Measurements from ENCODE around the gene THOP1.
A peak's percentile ranks its signal among the peaks of the same experiment; 100 is the strongest.

THOP1 gene

GRCh38 chr19:2762783-2763496 is 22.4 kb upstream of the THOP1 start:
- DNase-seq (ENCODE audit: low read depth): no peak

GRCh38 chr19:2763687-2764086 is 21.6 kb upstream of the THOP1 start:
- DNase-seq (ENCODE audit: low read depth): no peak

DNA sequence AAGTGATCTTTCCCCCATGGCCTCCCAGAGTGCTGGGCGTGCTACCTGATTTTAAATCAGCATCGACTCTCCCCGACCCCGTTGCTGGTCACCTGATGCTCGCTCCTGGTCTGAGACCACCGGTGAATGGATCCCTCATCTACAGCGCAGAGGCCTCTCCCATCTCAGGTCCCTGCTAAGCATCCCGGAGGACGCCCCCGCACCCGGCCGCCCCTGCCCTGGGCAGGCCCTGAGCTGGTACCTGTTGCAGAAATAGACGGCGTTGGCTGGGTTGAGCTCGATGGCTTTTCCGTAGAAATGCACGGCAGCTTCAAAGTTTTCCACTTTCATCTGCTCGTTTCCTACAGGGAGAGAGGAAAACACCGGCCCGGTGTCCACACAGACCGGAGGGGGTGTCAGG is 20.4 kb upstream of the THOP1 start:
- no peak for DNase-seq (ENCODE audit: low read depth)

DNA sequence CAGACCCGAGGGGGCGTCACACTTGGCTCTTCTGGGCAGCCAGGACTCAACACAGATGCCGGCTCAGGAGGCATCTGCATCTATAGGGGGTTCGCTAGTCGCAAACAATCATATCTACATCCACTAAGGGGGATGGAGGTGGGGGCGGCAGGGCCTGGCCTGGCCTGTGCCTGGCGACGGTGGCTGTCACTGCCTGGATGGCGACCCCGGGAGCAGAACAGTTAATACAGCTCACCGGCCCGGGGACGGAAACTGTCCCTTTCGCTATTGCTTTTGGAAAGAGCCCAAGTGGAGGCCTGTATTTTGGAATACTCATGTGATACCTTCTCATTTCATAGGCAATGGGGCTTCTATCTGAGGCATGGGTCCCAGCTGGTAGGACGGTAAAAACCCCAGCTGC is 19.9 kb upstream of the THOP1 start:
- DNase-seq (ENCODE audit: low read depth): no peak

DNA sequence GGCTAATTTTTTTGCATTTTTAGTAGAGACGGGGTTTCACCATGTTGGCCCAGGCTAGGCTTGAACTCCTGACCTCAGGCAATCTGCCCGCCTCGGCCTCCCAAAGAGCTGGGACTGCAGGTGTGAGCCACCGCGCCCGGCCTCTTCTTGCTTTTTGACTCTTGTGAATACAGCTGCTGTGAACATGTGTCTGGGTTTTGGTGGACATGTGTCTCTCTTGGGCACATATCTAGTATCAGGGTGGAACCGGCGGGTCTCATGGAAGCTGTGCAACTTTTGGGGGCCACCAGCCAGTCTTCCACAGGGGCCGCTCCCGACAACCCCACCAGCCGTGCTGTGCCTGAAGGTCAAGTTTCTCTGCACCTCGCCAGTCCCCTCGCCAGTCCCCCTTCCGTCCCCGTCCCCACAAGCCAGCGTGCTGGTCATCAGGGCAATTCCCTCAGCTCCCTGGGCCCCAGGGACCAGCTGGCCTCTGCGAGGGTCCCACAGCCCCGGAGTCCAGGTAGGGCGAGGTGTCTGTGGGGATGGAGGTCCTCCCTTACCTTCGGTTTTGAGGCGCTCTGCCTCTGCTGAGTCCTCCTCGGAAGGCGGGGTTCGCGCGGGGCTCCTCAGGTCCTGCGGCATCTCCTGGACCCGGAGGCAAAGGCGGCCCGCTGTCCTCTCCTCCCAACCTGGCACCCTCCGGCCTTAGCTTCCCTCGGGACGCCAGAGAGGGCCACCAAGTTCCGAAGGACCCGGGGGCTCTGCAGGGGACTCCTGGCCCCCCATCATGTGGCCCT is 18.5 kb upstream of the THOP1 start:
- no peak for DNase-seq (ENCODE audit: low read depth)

- no peak for DNase-seq (ENCODE audit: low read depth)
Measured at GRCh38 chr19:2767688-2768087, 17.6 kb upstream of the THOP1 start.

DNA sequence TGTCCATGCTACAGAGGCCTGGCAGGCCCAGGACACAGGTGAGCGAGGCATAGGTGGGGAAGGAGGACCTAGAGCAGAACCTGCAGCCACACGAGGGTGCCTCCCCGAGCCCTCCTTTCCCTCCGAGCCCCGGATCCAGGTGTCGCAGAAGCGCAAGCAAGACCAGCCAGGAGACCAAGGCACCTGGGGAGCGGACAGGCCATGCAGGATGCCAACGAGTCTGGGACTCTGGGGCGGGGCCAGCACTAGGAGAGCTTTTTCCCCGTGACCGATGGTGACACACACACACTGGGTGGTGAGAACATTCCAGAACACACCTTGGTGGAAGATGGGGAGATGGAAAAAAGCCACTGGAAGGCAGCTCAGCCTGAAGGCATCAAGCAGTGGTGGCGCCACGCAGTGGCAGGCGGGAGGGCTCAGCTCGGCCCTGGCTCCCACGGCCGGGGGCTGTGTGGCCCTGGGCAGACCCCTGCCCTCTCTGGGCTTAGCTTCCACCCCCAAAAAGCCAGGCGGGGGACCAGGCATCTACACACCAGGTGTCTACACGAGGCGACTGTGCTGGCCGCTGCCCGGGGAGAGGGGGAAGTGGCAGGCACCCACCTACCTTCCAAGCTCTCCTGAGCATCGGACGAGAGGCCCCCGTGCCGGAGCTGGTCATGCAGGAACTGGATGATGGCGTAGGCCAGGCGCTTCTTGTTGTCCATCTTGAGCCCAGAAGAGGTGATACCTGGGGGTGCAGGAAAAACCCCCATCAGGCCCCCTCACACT is 16.8 kb upstream of the THOP1 start:
- no peak for DNase-seq (ENCODE audit: low read depth)

- no peak for DNase-seq (ENCODE audit: low read depth)
Measured at GRCh38 chr19:2769218-2769617, 16.1 kb upstream of the THOP1 start.

DNA sequence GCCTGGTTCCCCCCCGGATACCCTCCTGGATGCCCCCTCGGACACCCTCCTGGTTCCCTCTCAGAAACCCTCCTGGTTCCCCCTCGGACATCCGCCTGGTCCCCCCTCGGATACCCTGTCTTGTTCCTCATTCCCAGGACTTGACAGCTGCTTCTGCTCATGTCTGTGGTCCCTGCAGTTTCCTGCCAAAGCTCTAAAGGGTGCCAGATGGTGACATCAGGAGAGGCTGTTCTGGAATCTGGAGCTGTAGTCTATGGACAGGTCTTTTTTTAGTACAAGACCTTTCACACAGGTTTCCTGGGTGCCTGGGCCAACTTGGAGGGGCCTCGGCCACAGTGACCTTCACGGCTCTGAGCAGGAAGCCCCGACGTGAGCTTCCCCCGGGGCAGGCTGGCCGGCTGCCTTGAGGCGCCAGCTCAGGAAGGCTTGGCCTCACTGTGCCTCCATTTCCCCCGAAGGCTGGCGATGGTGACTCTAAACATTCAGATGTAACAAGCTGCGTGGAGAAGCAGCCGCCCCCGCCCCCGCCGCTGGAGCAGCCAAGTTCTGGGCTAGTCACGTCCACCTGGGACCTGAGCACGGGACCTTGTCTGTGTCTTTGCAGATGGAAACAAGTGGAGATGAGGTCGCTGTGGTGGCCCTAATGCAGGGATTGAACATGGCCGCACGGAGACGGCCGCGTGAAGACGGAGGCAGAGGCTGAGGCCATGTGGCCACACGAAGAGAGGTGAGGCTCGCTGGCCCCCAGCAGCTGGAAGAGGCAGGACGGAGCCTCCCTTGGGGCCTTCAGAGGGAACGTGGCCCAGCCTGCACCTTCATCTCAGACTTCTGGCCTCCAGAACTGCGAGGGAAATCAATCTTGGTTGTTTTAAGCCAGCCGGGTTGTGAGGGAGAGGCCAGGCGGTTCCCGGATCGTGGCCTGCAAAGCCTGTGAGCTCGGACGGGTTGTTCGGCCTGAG is 15.0 kb upstream of the THOP1 start:
- DNase-seq (ENCODE audit: low read depth): no peak

- DNase-seq (ENCODE audit: low read depth): no peak
Measured at GRCh38 chr19:2771786-2772674, 13.3 kb upstream of the THOP1 start.

- no peak for DNase-seq (ENCODE audit: low read depth)
Measured at GRCh38 chr19:2774083-2774679, 11.1 kb upstream of the THOP1 start.

GRCh38 chr19:2774953-2775555 is 10.2 kb upstream of the THOP1 start:
- DNase-seq (ENCODE audit: low read depth): no peak

DNA sequence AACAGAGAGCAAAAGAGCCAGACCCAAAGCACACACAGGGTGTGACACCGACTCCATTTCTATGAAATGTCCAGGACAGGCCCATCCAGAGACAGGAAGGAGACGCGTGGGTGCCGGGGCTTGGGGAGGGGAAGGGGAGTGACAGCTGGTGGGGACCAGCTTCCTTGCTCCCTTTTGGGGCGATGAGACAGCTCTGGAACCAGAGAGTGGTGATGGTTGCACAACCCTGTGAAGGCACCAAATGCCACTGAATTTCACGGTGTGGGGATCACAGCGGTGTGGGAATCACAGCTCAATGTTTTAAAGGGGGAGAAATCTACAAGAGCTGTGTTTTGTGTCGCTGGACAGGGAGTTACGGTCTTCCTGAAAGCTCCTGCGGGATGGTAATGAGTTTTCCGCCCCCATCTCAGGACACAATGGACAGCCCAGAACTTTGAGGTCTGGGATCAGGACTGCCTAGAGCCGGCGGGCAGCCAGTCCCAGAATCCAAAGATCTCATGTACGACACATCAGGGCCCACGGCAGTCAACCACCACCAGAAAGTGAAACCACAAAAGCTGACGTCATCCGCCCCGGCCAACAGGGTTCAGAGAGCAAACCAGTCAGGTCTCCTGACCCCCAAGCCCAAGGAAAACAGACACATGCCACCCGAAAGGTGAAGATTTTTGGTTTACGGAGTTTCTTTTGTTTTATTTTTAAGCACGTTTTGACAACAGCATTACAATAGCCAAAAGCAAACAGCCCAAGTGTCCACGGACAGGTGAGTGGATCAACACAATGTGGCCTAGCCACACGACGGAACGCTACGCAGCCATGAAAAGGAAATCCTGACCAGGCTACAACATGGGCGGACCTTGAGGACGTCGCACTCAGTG is 9.5 kb upstream of the THOP1 start:
- DNase-seq (ENCODE audit: low read depth): peak; percentile 67

GRCh38 chr19:2777952-2778683 is 7.2 kb upstream of the THOP1 start:
- no peak for DNase-seq (ENCODE audit: low read depth)

GRCh38 chr19:2779121-2779740 is 6.1 kb upstream of the THOP1 start:
- no peak for DNase-seq (ENCODE audit: low read depth)

DNA sequence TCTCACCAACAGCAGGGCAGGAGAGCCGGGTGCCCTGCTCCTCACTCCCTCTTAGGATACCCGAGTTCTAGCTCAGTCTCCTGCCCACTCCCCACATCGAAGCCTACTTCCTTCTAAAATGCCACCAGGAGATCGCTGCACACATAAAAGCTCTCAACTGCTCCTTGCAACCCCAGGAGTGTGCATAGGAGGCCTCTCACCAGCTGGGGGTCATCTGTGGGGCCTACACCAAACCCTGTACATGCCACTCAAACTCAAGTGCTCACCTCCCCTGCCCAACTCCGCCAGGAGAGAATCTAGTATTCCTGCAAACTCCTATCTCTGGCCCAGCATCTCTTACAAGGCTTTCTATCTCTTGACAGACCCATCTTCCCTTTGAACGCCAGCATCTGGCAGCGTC is 5.0 kb upstream of the THOP1 start:
- DNase-seq (ENCODE audit: low read depth): no peak

DNA sequence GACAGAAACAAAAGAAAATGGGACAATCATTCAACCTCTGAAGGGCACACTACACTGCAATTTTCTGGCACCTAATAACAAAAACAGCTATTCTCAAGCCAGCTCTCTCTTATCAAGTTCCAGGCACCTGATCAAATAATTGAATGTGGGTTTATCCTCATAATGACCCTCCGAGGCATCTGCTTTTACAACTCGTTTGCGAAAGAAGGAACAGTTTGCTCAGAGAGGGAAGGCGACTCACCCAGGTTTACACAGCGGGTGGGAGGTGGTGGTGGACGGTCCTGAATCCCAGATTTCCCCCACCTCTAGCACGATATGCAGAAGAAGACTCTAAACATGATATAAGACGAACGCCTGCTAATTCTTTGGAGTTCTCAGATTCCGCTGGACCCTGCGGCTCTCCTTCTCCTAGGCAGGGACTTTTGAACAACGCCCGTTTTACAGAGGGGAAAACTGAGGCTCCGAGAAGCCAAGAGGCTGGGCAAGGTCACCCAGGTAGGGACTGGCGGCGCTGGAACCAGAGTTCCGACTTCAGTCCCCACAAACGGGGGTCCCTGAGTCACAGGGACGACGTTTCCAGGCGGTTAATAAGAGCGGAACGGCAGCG is 2.9 kb upstream of the THOP1 start:
- no peak for DNase-seq (ENCODE audit: low read depth)

Data from activated T-cell treated with anti-CD3 and anti-CD28 coated beads for 48 hours (primary cell).